Right lobe of liver (tissue), 4 donors: ENCODE measurements around the gene FOS.

Experiments
- CTCF ChIP-seq, 4 donors: fragments of 200-600 bp in 3 of 4; fragments of 450-650 bp in 1 of 4; IDR thresholded peaks; one replicate each; pipeline versions ENCODE4 v1.5.1 to v1.8.0; 2016 to 2022; ENCODE audit warnings: antibody characterized with exemption in 4 of 4, mild to moderate bottlenecking in 2 of 4
- POLR2A ChIP-seq: fragments of 450-650 bp; IDR thresholded peaks from one replicate; pipeline ENCODE4 v1.6.1; 2017; ENCODE audit warnings: antibody characterized with exemption, mild to moderate bottlenecking
- donor health status: DM: no; HTN: no; CAD: no.
- donor health status: DM: no; HTN: no; CAD: no.
- donor health status: DM: no; HTN: yes; CAD: no.

- TF ChIP-seq CTCF (IDR thresholded peaks at IDR 0.05) (no peak), POLR2A (no peak)
These were observed 4.4 kb upstream of the FOS start for GRCh38 chr14:75274050-75274898.
